SK-N-SH (cell line): ENCODE data around the gene RAP1GAP. TPM values are rescaled to one million over a fixed set of nuclear protein-coding genes. Genes with fewer than 3 reads are reported as not detected.

Experiments used
- CTCF ChIA-PET: fragments of 300-600, 350-600 bp; formaldehyde crosslinking; extraction: SDS; loops from one replicate; lab custom pipeline; 2021; lab: Yijun Ruan, JAX
- POLR2A ChIA-PET: fragments of 350-600 bp; sonication (Branson Sonifier 250); formaldehyde crosslinking; extraction: SDS; loops from one replicate; lab custom pipeline; 2020; ENCODE audit warnings: antibody characterized with exemption, inconsistent platforms; lab: Yijun Ruan, JAX
- DNase-seq: peaks from one replicate; pipeline ENCODE4 v3.0.0; 2012
- H2AFZ ChIP-seq: fragments of 200-600 bp; sonication (generic); 2 replicates; pipeline ENCODE4 v1.8.1; 2016; ENCODE audit warnings: antibody characterized with exemption, mild to moderate bottlenecking, low read depth
- H3F3A ChIP-seq: fragments of 200-600 bp; sonication (generic); replicated peaks from 2 replicates; pipeline ENCODE3; 2016; ENCODE audit warnings: antibody characterized with exemption, mild to moderate bottlenecking; ENCODE audit not compliant: insufficient read depth
- H3K27ac ChIP-seq, 2 experiments: fragments of 200-500 bp in 1 of 2; fragments of 200-600 bp in 1 of 2; sonication (Bioruptor generic) in 1 of 2; sonication (generic), shearing (Covaris generic) in 1 of 2; 2 replicates each; pipeline versions ENCODE4 v1.5.1 to v1.6.1; 2014 to 2016; ENCODE audit warnings: low read depth in 2 of 2, inconsistent platforms in 1 of 2, low read length in 1 of 2, mild to moderate bottlenecking in 1 of 2, mixed read lengths in 1 of 2
- H3K27me3 ChIP-seq: fragments of 200-600 bp; sonication (generic), shearing (Covaris generic); 2 replicates; pipeline ENCODE4 v1.6.1; 2016; ENCODE audit warnings: mixed run types; ENCODE audit not compliant: insufficient read depth
- H3K36me3 ChIP-seq, 2 experiments: fragments of 200-500 bp in 1 of 2; fragments of 200-600 bp in 1 of 2; sonication (Bioruptor generic) in 1 of 2; sonication (generic) in 1 of 2; replicated peaks in 1 of 2; 2 replicates each; pipeline versions ENCODE3 to v1.5.1; 2014 to 2016; ENCODE audit warnings: low read length in 1 of 2, mild to moderate bottlenecking in 1 of 2; ENCODE audit not compliant: insufficient read depth in 2 of 2, control insufficient read depth in 1 of 2
- H3K4me1 ChIP-seq, 2 experiments: fragments of 200-500 bp in 1 of 2; fragments of 200-600 bp in 1 of 2; sonication (Bioruptor generic) in 1 of 2; sonication (generic), shearing (Covaris generic) in 1 of 2; 2 replicates each; pipeline versions ENCODE4 v1.5.1 to v1.6.1; 2014 to 2016; ENCODE audit warnings: low read depth in 1 of 2, low read length in 1 of 2, mixed run types in 1 of 2; ENCODE audit not compliant: insufficient read depth in 2 of 2, control insufficient read depth in 1 of 2
- H3K4me2 ChIP-seq: fragments of 200-600 bp; sonication (generic), shearing (Covaris generic); 2 replicates; pipeline ENCODE4 v1.6.1; 2017; ENCODE audit warnings: mixed run types
- H3K4me3 ChIP-seq, 2 experiments: fragments of 200-500 bp in 1 of 2; fragments of 200-600 bp in 1 of 2; sonication (Bioruptor generic) in 1 of 2; sonication (generic), shearing (Covaris generic) in 1 of 2; 2 replicates each; pipeline versions ENCODE4 v1.5.1 to v1.8.1; 2014 to 2016; ENCODE audit warnings: low read depth in 2 of 2, inconsistent platforms in 1 of 2, low read length in 1 of 2, mild to moderate bottlenecking in 1 of 2, mixed read lengths in 1 of 2, moderate library complexity in 1 of 2
- H3K79me2 ChIP-seq: fragments of 200-600 bp; sonication (generic); 2 replicates; pipeline ENCODE4 v1.8.1; 2017; ENCODE audit warnings: mild to moderate bottlenecking; ENCODE audit not compliant: insufficient read depth
- H3K9ac ChIP-seq: fragments of 200-600 bp; sonication (generic); 2 replicates; pipeline ENCODE4 v1.6.1; 2017; ENCODE audit warnings: mixed run types
- H3K9me2 ChIP-seq: fragments of 200-600 bp; sonication (generic); 2 replicates; pipeline ENCODE4 v1.6.1; 2017; ENCODE audit warnings: mixed run types
- H3K9me3 ChIP-seq: fragments of 200-600 bp; sonication (generic); 2 replicates; pipeline ENCODE4 v1.6.1; 2017; ENCODE audit warnings: mixed run types, mild to moderate bottlenecking, moderate library complexity
- H4K20me1 ChIP-seq: fragments of 200-600 bp; sonication (generic); 2 replicates; pipeline ENCODE4 v1.6.1; 2017; ENCODE audit warnings: mild to moderate bottlenecking, mixed run types; ENCODE audit not compliant: insufficient read depth
- ELF1 ChIP-seq: IDR thresholded peaks from 2 replicates; pipeline ENCODE4 v1.4.0; 2012
- FOSL2 ChIP-seq: IDR thresholded peaks from 2 replicates; pipeline ENCODE4 v1.4.0; 2012; ENCODE audit warnings: low read depth, mild to moderate bottlenecking, moderate library complexity, borderline replicate concordance
- FOXJ3 ChIP-seq: sonication (generic); formaldehyde crosslinking; IDR thresholded peaks from 2 replicates; pipeline ENCODE4 v1.5.1; 2020; ENCODE audit warnings: mild to moderate bottlenecking, missing genetic modification reagents
- GABPA ChIP-seq: IDR thresholded peaks from 2 replicates; pipeline ENCODE4 v1.4.0; 2012; ENCODE audit warnings: low read depth, mild to moderate bottlenecking
- IRF3 ChIP-seq: fragments of 150-350 bp; IDR thresholded peaks from 2 replicates; pipeline ENCODE4 v1.6.1; 2016; ENCODE audit warnings: mild to moderate bottlenecking, low read depth, low read length
- JUND ChIP-seq: IDR thresholded peaks from 2 replicates; pipeline ENCODE4 v1.4.0; 2012
- MEF2A ChIP-seq: IDR thresholded peaks from 2 replicates; pipeline ENCODE4 v1.4.0; 2012; ENCODE audit warnings: low read depth, borderline replicate concordance
- NFIC ChIP-seq: IDR thresholded peaks from 2 replicates; pipeline ENCODE4 v1.4.0; 2012; ENCODE audit warnings: borderline replicate concordance
- NRF1 ChIP-seq: IDR thresholded peaks from 2 replicates; pipeline ENCODE4 v1.6.1; 2012; ENCODE audit warnings: low read depth, mild to moderate bottlenecking, low read length
- PBX3 ChIP-seq: IDR thresholded peaks from 2 replicates; pipeline ENCODE4; 2012
- RAD21 ChIP-seq: IDR thresholded peaks from 2 replicates; pipeline ENCODE4 v1.6.1; 2012; ENCODE audit warnings: mild to moderate bottlenecking, low read length
- REST ChIP-seq: IDR thresholded peaks from 2 replicates; pipeline ENCODE4 v1.6.1; 2012; ENCODE audit warnings: mild to moderate bottlenecking, low read depth, low read length, moderate library complexity
- RFX5 ChIP-seq: IDR thresholded peaks from 2 replicates; pipeline ENCODE4 v1.6.1; 2012; ENCODE audit warnings: mild to moderate bottlenecking, improper control_type of control experiment, low read length
- RXRA ChIP-seq: IDR thresholded peaks from 2 replicates; pipeline ENCODE4 v1.4.0; 2012; ENCODE audit warnings: low read depth, mild to moderate bottlenecking, borderline replicate concordance
- TEAD4 ChIP-seq: IDR thresholded peaks from 2 replicates; pipeline ENCODE4 v1.4.0; 2012; ENCODE audit warnings: mild to moderate bottlenecking, borderline replicate concordance; ENCODE audit not compliant: insufficient read depth
- ZBTB33 ChIP-seq: IDR thresholded peaks from 2 replicates; pipeline ENCODE4 v1.4.0; 2012; ENCODE audit warnings: low read depth, borderline replicate concordance
- WGBS: methylation state at CpG from one replicate; pipeline ENCODE4 v1.1.6; 2017; ENCODE audit warnings: low lambda C conversion rate; 5-methylcytosine and 5-hydroxymethylcytosine counted together
- polyA plus RNA-seq, 3 experiments: library from polyadenylated mRNA; depleted of rRNA; stranded (reverse); fragments of >200 nt; gene quantifications; 2 replicates each; pipeline ENCODE4 v1.2.3, GENCODE V29; 2012
- TF ChIP-seq, protein P1 (sequence below): IDR thresholded peaks from 2 replicates; pipeline ENCODE4 v1.4.0; 2012; ENCODE audit warnings: low read depth

Gene RAP1GAP
- polyA plus RNA-seq, 1 of the 3 experiments (the other 2 are of a cell fraction) = 0.99 TPM

- WGBS = 88% methylated on average over 9 of the region's 9 CpGs
- DNase-seq = no peak
- H3K27ac ChIP-seq = no peak overlapping the region
- no peaks in the 10 kb centered on the region for H3K9me3 ChIP-seq
- H4K20me1 ChIP-seq = no peaks in the 10 kb centered on the region
- ChIA-PET POLR2A (no interaction called here), CTCF (interaction anchor here (1.9 to 2.3 kb wide), 2 partner anchors 17 to 209 kb away, joined by 5 to 9 read pairs; no protein-coding TSS in a partner anchor)
- H3K9me2 ChIP-seq = no peaks in the 10 kb centered on the region
- H3F3A ChIP-seq = no peaks in the 10 kb centered on the region
- H3K4me2 ChIP-seq = no peak overlapping the region
- no peaks in the 10 kb centered on the region for H3K27me3 ChIP-seq
- H2AFZ ChIP-seq = no peak overlapping the region
- TF ChIP-seq ZBTB33 (no peak), FOXJ3 (CRISPR knock-in tag) (no peak), NFIC (no peak), MEF2A (no peak), RAD21 (no peak), NRF1 (no peak), FOSL2 (no peak), PBX3 (no peak), RXRA (no peak), JUND (no peak), REST (no peak), ELF1 (no peak), RFX5 (no peak), GABPA (no peak), TEAD4 (no peak), IRF3 (no peak)
- TF ChIP-seq, protein P1, sequence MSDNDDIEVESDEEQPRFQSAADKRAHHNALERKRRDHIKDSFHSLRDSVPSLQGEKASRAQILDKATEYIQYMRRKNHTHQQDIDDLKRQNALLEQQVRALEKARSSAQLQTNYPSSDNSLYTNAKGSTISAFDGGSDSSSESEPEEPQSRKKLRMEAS = no peak
- no peaks in the 10 kb centered on the region for H3K36me3 ChIP-seq
- no peak overlapping the region for H3K4me3 ChIP-seq
- H3K79me2 ChIP-seq = no peaks in the 10 kb centered on the region
- no peak overlapping the region for H3K9ac ChIP-seq
- H3K4me1 ChIP-seq = peaks cover 0 to 5% of the 10 kb centered on the region in 2 experiments; a peak in 2 of 4 replicates
These were observed 91.2 kb downstream of the RAP1GAP start for GRCh38 chr1:21577933-21578332.
